NK-92 (cell line): ENCODE data around the gene STXBP5L.
"Not testable (repeated sequence)": the region's sequence is repeated elsewhere in the genome, so short reads cannot be mapped to it uniquely, and the experiment has no call there.

Source experiments
- DNase-seq: peaks from one replicate; lab custom pipeline; 2025; ENCODE audit not compliant: unreplicated experiment; lab: John Stamatoyannopoulos, UW

STXBP5L gene

DNA sequence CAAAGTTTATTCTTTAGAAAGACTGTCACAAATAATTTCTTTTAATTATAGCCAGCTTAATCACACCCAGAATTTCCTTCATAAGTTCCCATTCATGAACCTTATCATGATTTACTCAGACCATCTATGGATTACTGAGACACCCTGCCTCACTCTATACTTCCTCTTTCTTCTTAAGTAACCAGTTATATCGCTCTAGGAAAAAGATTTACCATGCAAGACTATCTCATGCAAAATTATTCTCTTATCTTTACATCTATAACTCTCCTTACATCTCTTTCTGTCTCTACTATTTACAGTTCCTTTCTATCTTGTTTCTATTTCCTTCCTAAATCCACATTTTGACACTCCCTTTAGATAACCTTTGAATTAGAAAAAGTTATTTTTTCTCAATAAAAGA, 321.0 kb downstream of the STXBP5L start:
- DNase-seq, result no peak

DNA sequence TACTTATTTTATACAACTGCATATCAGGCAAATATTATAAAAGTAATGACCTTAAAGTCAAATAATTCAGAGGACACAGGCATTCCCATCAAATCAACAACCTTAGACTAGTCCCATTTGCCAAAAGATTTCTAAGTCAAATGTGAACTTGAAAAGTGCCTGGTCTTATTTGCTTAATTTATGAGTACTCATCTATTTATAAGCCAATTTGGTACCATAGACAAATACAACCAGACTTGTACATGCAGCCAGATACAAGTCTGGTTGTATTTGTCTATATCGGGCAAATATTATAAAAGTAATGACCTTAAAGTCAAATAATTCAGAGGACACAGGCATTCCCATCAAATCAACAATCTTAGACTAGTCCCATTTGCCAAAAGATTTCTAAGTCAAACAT, 322.2 kb downstream of the STXBP5L start:
- not testable (repeated sequence) for DNase-seq

DNA sequence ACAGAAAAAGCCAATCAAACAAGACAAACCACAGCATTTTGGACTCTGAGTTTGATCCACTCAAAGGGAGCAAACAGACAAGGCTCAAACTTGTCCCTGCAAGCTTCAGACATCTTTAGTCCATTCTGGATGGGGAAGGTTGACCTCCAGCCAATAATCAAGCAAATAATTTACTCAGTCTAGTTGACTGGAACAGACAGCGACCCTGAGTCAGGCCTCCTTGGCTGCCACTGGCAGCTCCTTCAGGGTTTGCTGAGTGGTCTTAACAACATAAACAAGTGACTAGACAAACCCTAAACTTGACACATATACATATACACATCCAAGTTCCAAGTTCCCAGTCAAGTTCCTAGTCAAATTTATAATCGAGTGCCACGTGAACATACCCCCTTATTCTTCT, 323.9 kb downstream of the STXBP5L start:
- no peak for DNase-seq

DNA sequence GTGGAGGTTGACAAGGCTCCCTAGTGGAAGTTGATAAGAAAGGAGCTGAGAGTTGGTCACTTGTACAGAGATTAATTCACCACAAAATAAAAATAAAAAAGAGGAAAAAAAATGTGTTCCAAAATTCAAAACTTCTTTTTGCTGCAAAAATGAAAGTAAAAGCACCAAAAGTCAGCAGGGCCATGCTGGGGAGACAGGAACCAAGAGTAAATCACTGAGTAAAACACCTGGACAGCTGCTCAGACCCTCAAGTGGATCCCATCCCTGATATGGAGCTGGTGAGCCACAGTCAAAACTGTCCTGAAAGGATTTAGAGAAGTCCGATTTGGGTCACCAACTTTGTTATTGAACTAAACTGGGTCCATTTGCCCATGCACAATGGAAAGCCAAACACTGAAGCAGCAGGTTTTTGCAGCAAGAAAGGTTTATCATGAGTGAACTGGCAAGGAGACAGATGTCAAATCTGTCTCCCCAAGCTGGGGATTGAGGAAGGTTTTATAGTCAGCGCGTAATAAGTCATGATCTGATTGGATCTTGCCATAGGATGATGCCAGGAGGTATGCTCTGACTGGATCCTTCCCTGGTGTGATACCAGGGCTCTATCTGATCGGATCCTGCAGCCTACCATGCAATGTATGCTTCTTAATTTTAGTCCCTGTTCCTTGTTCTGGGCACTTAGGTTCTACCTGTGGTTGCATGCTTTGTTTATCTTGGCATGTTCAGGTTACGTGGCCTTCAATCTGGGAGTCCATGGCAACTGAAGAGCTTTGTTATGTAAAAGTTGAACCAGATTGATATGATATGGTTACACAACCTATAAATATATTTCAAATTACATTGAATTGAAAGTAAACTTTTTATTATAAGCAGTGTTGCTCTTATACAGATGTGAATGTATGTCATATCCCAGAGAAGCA, 324.6 kb downstream of the STXBP5L start:
- no peak for DNase-seq

DNA sequence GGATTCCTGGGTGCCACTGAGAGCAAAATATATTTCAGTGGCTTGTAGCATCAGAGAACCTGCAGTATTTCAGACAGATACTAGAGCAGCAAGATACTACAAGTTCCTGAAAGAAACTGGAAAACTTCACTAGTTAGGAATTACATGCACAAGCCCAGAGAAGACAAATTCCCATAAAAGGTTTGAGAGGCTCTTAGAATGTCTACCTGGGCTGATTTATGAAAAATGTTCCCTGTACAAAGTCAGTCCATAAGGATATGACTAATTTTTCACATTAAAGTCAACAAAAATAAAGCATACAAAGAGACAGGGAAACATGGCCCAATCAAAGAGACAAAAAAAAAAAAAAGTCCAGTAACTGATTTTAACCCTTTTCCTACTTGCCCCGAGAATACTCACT, 335.2 kb downstream of the STXBP5L start:
- DNase-seq, result no peak

DNA sequence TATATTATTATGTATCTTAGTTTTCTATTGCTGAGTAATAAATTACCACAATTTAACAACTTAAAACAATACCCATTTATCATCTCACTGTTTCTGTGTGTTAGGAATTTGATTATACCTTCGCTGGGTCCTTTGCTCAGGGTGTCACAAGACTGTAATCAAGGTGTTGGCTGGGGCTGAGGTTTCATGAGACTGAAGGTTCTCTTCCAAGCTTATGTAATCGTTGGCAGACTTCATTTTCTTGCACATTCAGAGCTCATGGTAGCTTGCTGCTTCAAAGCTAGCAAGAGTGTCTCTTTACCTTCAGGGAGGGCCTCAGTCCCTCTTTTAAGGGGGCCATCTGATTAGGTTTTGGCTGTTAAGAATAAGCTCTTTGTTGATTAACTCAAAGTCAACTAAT, 344.7 kb downstream of the STXBP5L start:
- DNase-seq, result no peak

DNA sequence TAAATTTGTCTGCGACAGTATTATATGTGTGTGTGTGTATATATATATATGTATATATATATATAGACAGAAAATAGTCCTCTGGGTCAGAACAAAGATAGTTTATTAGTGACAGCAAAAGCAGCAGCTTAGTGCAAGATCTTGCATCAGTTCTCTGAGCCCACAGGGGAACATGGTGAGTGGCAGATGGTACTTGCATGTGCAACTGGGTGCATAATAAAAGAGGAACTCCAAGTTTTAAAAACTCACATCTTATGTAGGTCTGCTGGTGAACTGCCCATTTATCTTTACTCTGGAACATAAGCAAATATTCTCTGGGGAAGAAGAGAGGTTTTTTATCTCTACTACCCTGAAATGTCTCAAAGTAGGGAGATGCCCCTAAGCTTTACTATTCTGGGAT, 361.4 kb downstream of the STXBP5L start:
- no peak for DNase-seq

DNA sequence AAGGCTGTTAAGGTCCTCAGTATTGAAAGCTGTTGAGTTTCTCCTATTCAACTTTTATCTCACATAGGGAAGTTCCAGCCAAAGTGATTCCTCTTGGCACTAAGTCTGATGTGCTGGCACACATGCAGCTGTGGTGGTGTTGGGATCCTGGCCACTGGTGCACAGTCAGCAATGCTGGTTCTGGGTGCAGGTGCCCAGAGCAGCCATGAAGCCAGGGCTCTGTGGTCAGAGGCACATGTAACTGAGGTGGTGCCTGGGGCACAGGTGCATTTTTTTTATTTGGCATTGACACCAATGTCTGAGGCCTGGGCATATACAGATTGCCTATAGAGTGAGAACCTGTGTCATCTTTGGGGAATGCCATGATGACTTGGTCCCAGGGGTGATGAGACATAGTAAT, 366.4 kb downstream of the STXBP5L start:
- DNase-seq, result no peak

DNA sequence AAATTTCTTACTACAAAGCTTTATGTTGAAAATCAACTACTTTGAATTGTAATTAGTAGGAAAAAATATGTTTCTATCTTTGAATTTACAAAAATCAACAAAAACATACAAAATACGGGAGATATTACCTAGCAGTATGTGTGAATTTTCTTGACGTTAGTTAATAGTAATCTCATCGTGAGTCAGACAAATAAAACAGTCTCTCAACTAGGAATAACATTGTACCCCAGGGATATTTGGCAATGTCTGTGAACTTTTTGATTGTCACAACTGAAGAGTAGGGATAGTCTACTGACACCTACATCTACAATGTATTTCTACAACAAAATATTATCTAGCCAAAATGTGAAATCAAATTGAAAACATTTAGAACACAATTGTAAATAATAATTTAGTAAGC, 387.4 kb downstream of the STXBP5L start:
- no peak for DNase-seq

DNA sequence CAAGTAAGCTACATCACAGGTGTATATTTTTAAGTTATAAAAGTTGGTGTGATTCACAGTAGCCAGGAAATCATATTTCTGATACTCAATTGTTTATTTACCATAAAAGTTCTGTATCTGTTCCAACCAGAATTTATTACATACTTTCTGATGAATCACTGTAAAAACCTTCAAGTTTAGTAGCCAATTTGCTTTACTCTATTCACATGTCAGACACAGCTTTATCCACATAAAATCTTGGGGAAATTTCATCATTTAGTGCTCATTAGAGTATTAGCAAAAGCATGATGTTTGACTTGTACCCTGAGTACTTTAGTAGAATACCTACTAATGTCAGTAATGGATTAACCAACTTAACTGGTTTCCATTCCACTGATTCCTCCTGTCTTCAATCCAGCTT, 388.0 kb downstream of the STXBP5L start:
- no peak for DNase-seq

DNA sequence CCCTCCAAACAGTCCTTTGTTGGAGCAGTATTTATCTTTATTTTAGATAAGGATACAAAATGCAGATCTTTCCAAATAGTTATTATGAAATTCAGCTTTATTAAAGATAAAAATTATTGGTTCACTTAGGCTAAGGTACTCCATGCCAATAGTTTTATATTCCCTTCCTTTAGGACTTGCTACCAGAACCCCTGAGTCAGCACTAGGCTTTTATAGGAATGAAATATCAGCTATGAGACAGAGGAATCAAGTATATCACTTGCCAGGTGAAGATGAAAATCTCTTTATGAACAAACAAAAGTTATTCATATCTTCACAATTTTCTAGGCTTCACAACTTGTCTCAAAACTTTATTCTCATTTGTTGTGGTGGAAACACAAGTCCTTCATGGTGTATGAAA, 416.3 kb downstream of the STXBP5L start:
- no peak for DNase-seq

DNA sequence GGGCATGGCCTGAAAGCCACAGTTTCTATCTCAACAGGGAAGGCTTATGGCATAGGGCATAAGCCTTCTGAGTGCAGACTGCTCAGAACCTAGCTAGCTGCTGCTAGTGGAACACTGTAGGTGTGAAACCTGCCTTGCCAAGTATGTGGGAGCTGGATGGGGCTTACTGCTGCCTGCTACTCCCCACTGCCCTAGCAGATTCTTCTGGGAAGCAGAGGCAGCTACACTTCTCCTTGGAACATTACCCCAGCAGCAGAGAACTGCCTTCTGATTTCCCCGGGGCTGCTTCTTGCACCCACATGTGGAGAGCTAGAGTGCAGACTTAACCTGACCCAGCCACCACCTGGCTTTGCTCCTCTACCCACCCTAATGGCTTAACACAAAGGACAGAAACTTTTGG, 422.1 kb downstream of the STXBP5L start:
- no peak for DNase-seq

DNA sequence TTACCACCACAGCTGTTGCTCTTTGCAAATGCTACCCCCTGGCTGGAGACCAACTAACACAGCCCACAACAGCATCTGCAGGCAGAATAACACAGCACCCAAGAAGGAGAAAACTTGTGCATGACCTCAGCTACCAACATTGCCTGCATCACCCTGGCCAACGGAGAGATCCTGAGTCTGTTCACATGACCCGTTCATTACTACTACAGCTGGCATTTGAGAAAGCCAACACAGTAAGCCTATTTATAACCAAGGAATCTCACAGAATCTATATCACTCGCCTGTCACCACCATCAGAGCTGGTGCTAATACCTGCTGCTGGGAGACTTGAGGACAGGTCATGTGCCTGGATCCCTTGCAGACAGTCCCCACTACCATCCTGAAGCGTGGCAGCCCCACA, 422.6 kb downstream of the STXBP5L start:
- no peak for DNase-seq

DNA sequence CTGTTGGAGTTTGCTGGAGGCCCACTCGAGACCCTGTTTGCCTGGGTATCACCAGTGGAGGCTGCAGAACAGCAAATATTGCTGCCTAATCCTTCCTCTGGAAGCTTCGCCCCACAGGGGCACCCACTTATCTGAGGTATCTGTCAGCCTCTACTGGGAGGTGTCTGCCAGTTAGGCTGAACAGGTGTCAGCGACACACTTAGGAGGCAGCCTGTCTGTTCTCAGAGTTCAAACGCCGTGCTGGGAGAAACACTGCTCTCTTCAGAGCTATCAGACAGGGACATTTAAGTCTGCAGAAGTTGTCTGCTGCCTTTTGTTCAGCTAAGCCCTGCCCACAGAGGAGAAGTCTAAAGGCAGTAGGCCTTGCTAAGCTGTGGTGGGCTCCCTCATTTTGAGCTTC, 448.0 kb downstream of the STXBP5L start:
- not testable (repeated sequence) for DNase-seq

DNA sequence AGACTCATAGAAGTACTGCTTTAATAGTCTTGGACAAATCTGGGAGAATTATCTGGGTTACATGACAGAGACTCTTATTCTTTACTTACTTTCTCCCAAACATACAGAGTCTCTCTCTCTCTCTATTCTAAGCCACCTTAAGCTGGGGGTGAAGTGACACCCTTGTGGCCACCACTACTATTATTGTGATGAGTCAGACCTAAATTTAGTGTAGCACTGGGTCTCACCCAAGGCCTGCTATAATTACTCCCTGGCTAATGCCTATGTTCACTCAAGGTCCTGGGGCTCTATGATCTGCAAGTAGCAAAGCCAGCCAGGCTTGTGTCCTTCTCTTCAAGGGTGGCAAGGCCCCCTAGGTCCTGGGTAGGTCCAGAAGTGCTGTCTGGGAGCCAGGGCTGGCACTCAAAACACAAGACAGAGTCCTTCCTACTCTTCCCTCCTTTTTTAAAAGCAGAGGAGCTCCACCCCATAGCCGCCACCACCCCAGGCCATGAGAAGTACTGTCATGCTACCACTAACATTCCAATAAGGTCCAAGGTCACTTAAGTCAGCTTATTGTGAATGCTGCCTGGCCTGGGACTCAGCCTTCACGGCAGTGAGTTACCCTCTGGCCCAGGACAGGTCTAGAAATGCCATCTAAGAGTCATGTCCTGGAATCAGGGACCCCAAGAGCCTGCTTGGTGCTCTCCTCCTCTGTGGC, 454.2 kb downstream of the STXBP5L start:
- no peak for DNase-seq

DNA sequence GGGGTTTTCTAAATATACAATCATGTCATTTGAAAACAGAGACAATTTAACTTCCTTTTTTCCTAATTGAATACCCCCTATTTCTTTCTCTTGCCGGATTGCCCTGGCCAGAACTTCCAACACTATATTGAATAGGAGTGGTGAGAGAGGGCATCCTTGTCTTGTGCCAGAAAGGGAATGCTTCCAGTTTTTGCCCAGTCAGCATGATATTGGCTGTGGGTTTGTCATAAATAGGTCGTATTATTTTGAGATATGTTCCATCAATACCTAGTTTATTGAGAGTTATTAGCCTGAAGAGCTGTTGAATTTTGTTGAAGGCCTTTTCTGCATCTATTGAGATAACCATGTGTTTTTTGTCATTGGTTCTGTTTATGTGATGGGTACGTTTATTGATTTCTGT, 480.3 kb downstream of the STXBP5L start:
- DNase-seq, result not testable (repeated sequence)

DNA sequence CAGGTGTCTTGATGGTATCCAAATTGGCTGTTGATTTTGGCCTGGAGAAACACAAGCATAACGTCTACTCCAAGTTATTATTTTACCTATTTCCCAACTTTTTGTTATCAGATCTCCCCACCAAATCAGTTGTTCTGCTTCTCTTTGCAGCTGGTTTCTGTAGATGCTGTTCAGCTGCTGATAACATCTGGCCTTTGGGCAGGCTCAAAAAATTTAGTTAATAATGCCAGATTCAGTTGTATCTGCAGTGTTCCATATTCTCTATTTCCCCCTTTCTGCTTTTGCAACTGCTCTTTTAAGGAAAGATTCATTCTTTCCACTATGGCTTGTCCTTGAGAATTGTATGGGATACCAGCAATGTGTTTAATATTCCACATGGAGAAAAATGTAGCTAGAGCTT, 488.0 kb downstream of the STXBP5L start:
- not testable (repeated sequence) for DNase-seq

DNA sequence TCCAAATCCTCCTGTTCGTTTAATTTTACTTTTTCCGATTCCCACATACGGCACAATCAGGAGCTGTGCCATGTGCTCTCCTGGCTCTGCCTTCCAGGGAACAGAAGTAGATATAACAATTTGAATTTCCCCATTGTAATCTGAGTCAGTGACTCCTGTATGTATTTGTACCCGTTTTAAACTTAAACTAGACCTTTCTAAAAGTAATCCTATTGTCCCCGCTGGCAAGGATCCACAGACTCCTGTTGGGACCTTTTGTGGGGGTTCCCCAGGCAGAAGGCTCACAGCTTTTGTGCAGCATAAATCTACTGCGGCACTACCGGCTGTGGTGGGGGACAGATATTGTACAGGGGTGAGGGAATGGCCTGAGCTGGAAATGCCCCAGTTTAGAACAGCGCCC, 490.0 kb downstream of the STXBP5L start:
- not testable (repeated sequence) for DNase-seq

DNA sequence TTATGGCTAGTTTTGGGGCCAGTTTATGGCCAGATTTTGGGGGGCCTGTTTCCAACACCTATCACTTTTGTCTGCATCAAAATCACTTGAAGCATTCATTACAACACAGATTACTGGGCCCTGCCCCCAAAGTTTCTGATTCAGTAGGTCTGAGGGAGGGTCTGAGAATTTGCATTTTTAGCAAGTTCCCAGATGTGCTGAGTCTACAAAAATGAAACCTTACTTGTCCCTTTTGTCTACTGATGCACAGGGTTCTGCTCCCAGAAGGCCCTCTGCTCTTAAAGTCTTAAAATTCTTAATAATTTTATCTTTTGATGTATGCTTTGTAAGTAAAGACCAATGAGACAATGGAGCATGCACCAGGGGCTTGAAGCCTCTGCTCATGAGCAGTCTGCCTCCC, 491.8 kb downstream of the STXBP5L start:
- DNase-seq, result no peak

DNA sequence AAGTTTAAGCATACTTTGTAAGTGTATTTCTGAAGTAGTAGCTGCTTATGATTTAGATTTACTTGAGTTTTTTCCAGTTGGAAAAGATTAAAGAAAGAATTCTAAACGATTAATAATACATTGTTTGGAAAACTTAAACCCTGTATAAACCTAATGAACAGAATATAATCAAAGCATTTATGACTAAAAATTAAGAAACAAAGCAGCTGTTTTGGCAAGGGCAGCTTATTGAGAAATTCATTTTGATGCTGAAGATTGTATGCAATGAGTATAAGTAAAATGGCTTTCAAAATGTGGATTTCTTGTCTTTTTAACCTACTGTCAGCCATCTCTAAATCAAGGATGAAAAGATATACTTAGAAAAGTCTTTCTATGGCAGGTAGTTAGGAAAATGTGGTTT, 497.6 kb downstream of the STXBP5L start:
- no peak for DNase-seq

DNA sequence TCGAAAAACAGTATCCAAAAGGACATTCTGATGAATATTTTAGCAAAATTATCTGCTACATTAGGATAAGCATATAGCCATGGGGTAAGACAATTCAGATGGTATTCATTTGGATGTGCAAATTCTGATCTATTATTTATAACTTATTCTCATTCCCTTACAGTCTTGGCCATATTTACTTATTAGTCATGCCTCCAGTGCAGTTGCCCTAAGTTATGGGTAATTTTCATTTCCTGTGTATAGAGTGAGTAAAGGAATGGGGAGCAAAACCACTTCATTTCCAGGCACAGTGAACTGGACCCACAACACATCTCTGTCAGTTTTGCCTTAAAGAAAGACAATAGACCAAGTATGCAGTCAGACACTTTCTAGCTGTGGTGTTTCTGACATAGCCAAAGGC, 503.5 kb downstream of the STXBP5L start:
- no peak for DNase-seq

DNA sequence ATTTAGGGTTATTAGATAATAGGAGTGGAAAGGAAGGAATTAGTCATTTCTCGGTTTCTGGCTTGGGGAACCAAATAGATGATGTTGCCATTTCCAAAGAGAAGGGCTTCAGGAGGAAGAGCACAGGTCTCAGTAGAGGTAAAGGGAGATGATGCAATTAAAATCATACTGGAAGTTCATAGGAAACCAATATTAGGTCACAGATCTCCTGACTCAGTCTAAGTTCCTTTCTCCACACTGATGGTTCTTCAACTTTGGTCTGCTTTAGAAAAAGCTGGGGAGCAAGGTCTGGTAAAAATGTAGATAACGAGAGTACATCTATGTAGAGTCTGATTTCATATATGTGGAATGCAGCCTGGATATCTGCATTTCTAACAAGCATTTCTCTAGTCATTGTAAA, 506.9 kb downstream of the STXBP5L start:
- DNase-seq, result no peak
